ENCODE measurements around the gene NUAK1.

DNA sequence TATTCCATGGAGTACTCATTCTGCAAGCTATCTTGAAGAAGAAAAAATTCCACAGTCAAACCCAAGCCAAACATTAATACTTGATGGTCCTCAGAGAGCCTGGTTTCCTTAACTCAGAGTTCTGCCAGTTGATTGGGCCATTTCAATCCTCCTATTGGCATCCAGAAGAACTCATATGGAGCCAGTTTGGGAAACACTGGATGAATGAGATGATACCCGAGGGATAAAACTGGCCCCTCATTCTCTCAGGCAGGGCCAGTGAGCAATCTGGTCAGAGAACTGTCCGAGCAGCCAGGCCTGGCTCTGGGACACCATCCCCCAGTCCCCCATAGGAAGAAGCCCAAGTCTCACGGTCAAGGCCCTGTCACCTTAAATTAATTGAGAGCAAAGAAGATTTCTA is 48.8 kb downstream of the NUAK1 start:
- no peak for TF ChIP-seq EZH2 (IDR thresholded peaks at IDR 0.05; ENCODE audit: borderline replicate concordance, low read depth, low read length, poor library complexity, severe bottlenecking)
- TF ChIP-seq, protein P1, sequence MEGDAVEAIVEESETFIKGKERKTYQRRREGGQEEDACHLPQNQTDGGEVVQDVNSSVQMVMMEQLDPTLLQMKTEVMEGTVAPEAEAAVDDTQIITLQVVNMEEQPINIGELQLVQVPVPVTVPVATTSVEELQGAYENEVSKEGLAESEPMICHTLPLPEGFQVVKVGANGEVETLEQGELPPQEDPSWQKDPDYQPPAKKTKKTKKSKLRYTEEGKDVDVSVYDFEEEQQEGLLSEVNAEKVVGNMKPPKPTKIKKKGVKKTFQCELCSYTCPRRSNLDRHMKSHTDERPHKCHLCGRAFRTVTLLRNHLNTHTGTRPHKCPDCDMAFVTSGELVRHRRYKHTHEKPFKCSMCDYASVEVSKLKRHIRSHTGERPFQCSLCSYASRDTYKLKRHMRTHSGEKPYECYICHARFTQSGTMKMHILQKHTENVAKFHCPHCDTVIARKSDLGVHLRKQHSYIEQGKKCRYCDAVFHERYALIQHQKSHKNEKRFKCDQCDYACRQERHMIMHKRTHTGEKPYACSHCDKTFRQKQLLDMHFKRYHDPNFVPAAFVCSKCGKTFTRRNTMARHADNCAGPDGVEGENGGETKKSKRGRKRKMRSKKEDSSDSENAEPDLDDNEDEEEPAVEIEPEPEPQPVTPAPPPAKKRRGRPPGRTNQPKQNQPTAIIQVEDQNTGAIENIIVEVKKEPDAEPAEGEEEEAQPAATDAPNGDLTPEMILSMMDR (conservative IDR thresholded peaks at IDR 0.05; ENCODE audit: low read depth, low read length): no peak
